ENCODE results near the gene HNRNPAB.
A peak's percentile ranks its signal among the peaks of the same experiment; 100 is the strongest.

Gene HNRNPAB

GRCh38 chr5:178204182-178204934 is at the start of gene HNRNPAB:
HNRNPAB (plus strand) TSS chr5:178204533; CDS start chr5:178204838, 305 bp downstream.
- TF ChIP-seq JUND (IDR thresholded peaks at IDR 0.05; ENCODE audit: low read depth), result no peak
- DNase-seq (ENCODE audit: low read depth in 1 of 2, low spot score in 1 of 2), result peak; percentile 97 to 99

GRCh38 chr5:178155065-178155464 is 49.3 kb upstream of the HNRNPAB start:
- no peak for TF ChIP-seq JUND (IDR thresholded peaks at IDR 0.05; ENCODE audit: low read depth)
- in situ Hi-C loops (cut with HindIII; ENCODE audit: low pct_unique_long_range_greater_than_20kb, low sequenced_read_pairs), result no loop called here
- no peak for DNase-seq (ENCODE audit: low read depth in 1 of 2, low spot score in 1 of 2)

More at GRCh38 chr5:178204182-178204934, at the start of gene HNRNPAB:
- in situ Hi-C loops (cut with HindIII; ENCODE audit: low pct_unique_long_range_greater_than_20kb, low sequenced_read_pairs), result no loop called here

GRCh38 chr5:178160176-178160575 is 44.2 kb upstream of the HNRNPAB start:
- TF ChIP-seq JUND (IDR thresholded peaks at IDR 0.05; ENCODE audit: low read depth), result no peak
- DNase-seq (ENCODE audit: low read depth in 1 of 2, low spot score in 1 of 2), result no peak
- in situ Hi-C loops (cut with HindIII; ENCODE audit: low pct_unique_long_range_greater_than_20kb, low sequenced_read_pairs), result no loop called here

- in situ Hi-C loops (cut with HindIII; ENCODE audit: low pct_unique_long_range_greater_than_20kb, low sequenced_read_pairs), result no loop called here
- no peak for DNase-seq (ENCODE audit: low read depth in 1 of 2, low spot score in 1 of 2)
- no peak for TF ChIP-seq JUND (IDR thresholded peaks at IDR 0.05; ENCODE audit: low read depth)
Observed at GRCh38 chr5:178162481-178162880, 41.9 kb upstream of the HNRNPAB start.

GRCh38 chr5:178163772-178164735 is 40.3 kb upstream of the HNRNPAB start:
- TF ChIP-seq JUND (IDR thresholded peaks at IDR 0.05; ENCODE audit: low read depth), result no peak
- peak; percentile 91 to 94 for DNase-seq (ENCODE audit: low read depth in 1 of 2, low spot score in 1 of 2)
- in situ Hi-C loops (cut with HindIII; ENCODE audit: low pct_unique_long_range_greater_than_20kb, low sequenced_read_pairs), result no loop called here

- TF ChIP-seq JUND (IDR thresholded peaks at IDR 0.05; ENCODE audit: low read depth), result no peak
- in situ Hi-C loops (cut with HindIII; ENCODE audit: low pct_unique_long_range_greater_than_20kb, low sequenced_read_pairs), result no loop called here
- no peak for DNase-seq (ENCODE audit: low read depth in 1 of 2, low spot score in 1 of 2)
Observed at GRCh38 chr5:178165581-178165980, 38.8 kb upstream of the HNRNPAB start.

GRCh38 chr5:178170455-178170854 is 33.9 kb upstream of the HNRNPAB start:
- DNase-seq (ENCODE audit: low read depth in 1 of 2, low spot score in 1 of 2), result no peak
- in situ Hi-C loops (cut with HindIII; ENCODE audit: low pct_unique_long_range_greater_than_20kb, low sequenced_read_pairs), result no loop called here
- TF ChIP-seq JUND (IDR thresholded peaks at IDR 0.05; ENCODE audit: low read depth), result no peak

GRCh38 chr5:178174456-178174855 is 29.9 kb upstream of the HNRNPAB start:
- DNase-seq (ENCODE audit: low read depth in 1 of 2, low spot score in 1 of 2), result no peak
- in situ Hi-C loops (cut with HindIII; ENCODE audit: low pct_unique_long_range_greater_than_20kb, low sequenced_read_pairs), result no loop called here
- TF ChIP-seq JUND (IDR thresholded peaks at IDR 0.05; ENCODE audit: low read depth), result no peak

GRCh38 chr5:178176791-178177190 is 27.5 kb upstream of the HNRNPAB start:
- no peak for TF ChIP-seq JUND (IDR thresholded peaks at IDR 0.05; ENCODE audit: low read depth)
- in situ Hi-C loops (cut with HindIII; ENCODE audit: low pct_unique_long_range_greater_than_20kb, low sequenced_read_pairs), result no loop called here
- no peak for DNase-seq (ENCODE audit: low read depth in 1 of 2, low spot score in 1 of 2)

- no peak for DNase-seq (ENCODE audit: low read depth in 1 of 2, low spot score in 1 of 2)
- in situ Hi-C loops (cut with HindIII; ENCODE audit: low pct_unique_long_range_greater_than_20kb, low sequenced_read_pairs), result no loop called here
- TF ChIP-seq JUND (IDR thresholded peaks at IDR 0.05; ENCODE audit: low read depth), result no peak
Observed at GRCh38 chr5:178177569-178177968, 26.8 kb upstream of the HNRNPAB start.

- no peak for TF ChIP-seq JUND (IDR thresholded peaks at IDR 0.05; ENCODE audit: low read depth)
- in situ Hi-C loops (cut with HindIII; ENCODE audit: low pct_unique_long_range_greater_than_20kb, low sequenced_read_pairs), result no loop called here
- peak in 1 of 2 experiments; percentile 83 for DNase-seq (ENCODE audit: low read depth in 1 of 2, low spot score in 1 of 2)
Observed at GRCh38 chr5:178180141-178180863, 24.0 kb upstream of the HNRNPAB start.

GRCh38 chr5:178182158-178182876 is 22.0 kb upstream of the HNRNPAB start:
- no peak for TF ChIP-seq JUND (IDR thresholded peaks at IDR 0.05; ENCODE audit: low read depth)
- no peak for DNase-seq (ENCODE audit: low read depth in 1 of 2, low spot score in 1 of 2)
- in situ Hi-C loops (cut with HindIII; ENCODE audit: low pct_unique_long_range_greater_than_20kb, low sequenced_read_pairs), result no loop called here
